Esophagus muscularis mucosa (tissue), 4 donors: Measurements from ENCODE around the gene BCL2L13. TPM values are rescaled to one million over a fixed set of nuclear protein-coding genes. Genes with fewer than 3 reads are reported as not detected.

Experiments
- DNase-seq: peaks from one replicate; pipeline ENCODE4 v3.0.0-alpha.2; 2017; ENCODE audit errors: extremely low spot score
- H3K27ac ChIP-seq, 4 donors: fragments of 200-600 bp; sonication (generic); replicated peaks in 1 of 4; 1 replicate in 3 of 4; 2 replicates in 1 of 4; pipeline ENCODE4 v1.5.1; 2016 to 2019; ENCODE audit warnings: mild to moderate bottlenecking in 1 of 4
- H3K27me3 ChIP-seq, 4 donors: fragments of 200-600 bp; sonication (generic); one replicate each; pipeline versions ENCODE4 v1.5.1 to v1.6.0; 2016 to 2019
- H3K36me3 ChIP-seq, 4 donors: fragments of 200-600 bp; sonication (generic); one replicate each; pipeline ENCODE4 v1.5.1; 2016 to 2019
- H3K4me1 ChIP-seq, 4 donors: fragments of 200-600 bp; sonication (generic); one replicate each; pipeline ENCODE4 v1.5.1; 2016 to 2019
- H3K4me3 ChIP-seq, 4 donors: fragments of 200-600 bp; sonication (generic); 1 replicate in 2 of 4; 2 replicates in 2 of 4; pipeline ENCODE4 v1.5.1; 2016 to 2019; ENCODE audit warnings: mild to moderate bottlenecking in 4 of 4, moderate library complexity in 1 of 4
- H3K9me3 ChIP-seq, 4 donors: fragments of 200-600 bp; sonication (generic); 1 replicate in 3 of 4; 2 replicates in 1 of 4; pipeline ENCODE4 v1.5.1; 2016 to 2019
- CTCF ChIP-seq, 3 experiments: fragments of 200-600 bp in 2 of 3; fragments of 450-650 bp in 1 of 3; sonication (generic) in 2 of 3; IDR thresholded peaks; one replicate each; pipeline ENCODE4 v1.5.1; 2017 to 2019; ENCODE audit warnings: antibody characterized with exemption in 3 of 3, mild to moderate bottlenecking in 2 of 3, moderate library complexity in 1 of 3
- EP300 ChIP-seq: sonication (generic); formaldehyde crosslinking; IDR thresholded peaks from one replicate; pipeline ENCODE4 v1.6.1; 2017; ENCODE audit warnings: antibody characterized with exemption
- POLR2A ChIP-seq: fragments of 450-650 bp; IDR thresholded peaks from one replicate; pipeline ENCODE4 v1.6.1; 2017; ENCODE audit warnings: antibody characterized with exemption, moderate library complexity, mild to moderate bottlenecking, low read depth
- POLR2AphosphoS5 ChIP-seq, 2 donors: sonication (generic); formaldehyde crosslinking; IDR thresholded peaks; one replicate each; pipeline ENCODE4 v1.6.1; 2017; ENCODE audit warnings: antibody characterized with exemption in 2 of 2
- WGBS: methylation state at CpG from one replicate; pipeline ENCODE4 v1.1.5; 2018; 5-methylcytosine and 5-hydroxymethylcytosine counted together
- intact Hi-C: fragments of 100-400 bp; cut with DNase I; formaldehyde crosslinking; loops from one replicate; pipeline ENCODE4 v1.15.1; 2023
- total RNA-seq, 4 donors: library from RNA; depleted of rRNA; stranded (reverse); fragments of >200 nt; gene quantifications; one replicate each; pipeline versions ENCODE4 v1.1.0 to v1.2.1, GENCODE V29; 2016

Gene BCL2L13
- total RNA-seq, 4 donors from 2014 or later = 102 to 199 (median 133) TPM

GRCh38 chr22:17627961-17628405 is 10.6 kb upstream of the BCL2L13 start:
- WGBS = 15% methylated on average over 19 of the region's 24 CpGs
- no peaks in the 10 kb centered on the region for H3K27me3 ChIP-seq
- peak overlapping the region; percentile 75 to 98 (median 84) for H3K4me3 ChIP-seq
- TF ChIP-seq CTCF (IDR thresholded peaks at IDR 0.05) (no peak), POLR2AphosphoS5 (IDR thresholded peaks at IDR 0.05) (no peak), EP300 (no peak), POLR2A (no peak)
- peaks cover 18 to 47% (median 45%) of the 10 kb centered on the region in 4 donors for H3K4me1 ChIP-seq
- H3K27ac ChIP-seq = peak overlapping the region; percentile 89 to 95 (median 90)
- peaks cover 0 to 3% (median 0%) of the 10 kb centered on the region in 4 donors for H3K9me3 ChIP-seq
- intact Hi-C loops = no loop called here
- H3K36me3 ChIP-seq = peaks cover 0 to 27% (median 9%) of the 10 kb centered on the region in 4 donors
- no peak for DNase-seq

- Histone ChIP-seq H3K36me3 (peaks cover 0 to 21% (median 7%) of the 10 kb centered on the region in 4 donors), H3K4me3 (peak within 1 kb of the TSS; percentile 75 to 98 (median 84)), H3K9me3 (peaks cover 0 to 3% (median 0%) of the 10 kb centered on the region in 4 donors), H3K27ac (peak within 1 kb of the TSS; percentile 89 to 95 (median 90)), H3K4me1 (peaks cover 18 to 47% (median 44%) of the 10 kb centered on the region in 4 donors), H3K27me3 (no peaks in the 10 kb centered on the region)
- peak; percentile 99 for DNase-seq
- WGBS = 0% methylated on average over 26 of the region's 45 CpGs
- peak; percentile 76 for TF ChIP-seq POLR2A
- TF ChIP-seq POLR2AphosphoS5 (IDR thresholded peaks at IDR 0.05) = peak; percentile 95 to 98
- no peak for TF ChIP-seq CTCF (IDR thresholded peaks at IDR 0.05)
- peak; percentile 29 for TF ChIP-seq EP300
- intact Hi-C loops = no loop called here
Measured at GRCh38 chr22:17628406-17629172, 10.0 kb upstream of the BCL2L13 start, which contains the start of gene ATP6V1E1. TSS of gene ATP6V1E1 (minus strand) at chr22:17628749. CDS start at chr22:17628635, 114 bp downstream.

GRCh38 chr22:17629173-17629489 is 9.4 kb upstream of the BCL2L13 start:
- Histone ChIP-seq H3K9me3 (peaks cover 0 to 3% (median 0%) of the 10 kb centered on the region in 4 donors), H3K27ac (peak overlapping the region; percentile 89 to 95 (median 90)), H3K4me3 (peak overlapping the region; percentile 75 to 98 (median 84)), H3K36me3 (peaks cover 0 to 15% (median 6%) of the 10 kb centered on the region in 4 donors), H3K4me1 (peaks cover 18 to 46% (median 41%) of the 10 kb centered on the region in 4 donors), H3K27me3 (no peaks in the 10 kb centered on the region)
- 0% methylated on average over 1 of the region's 1 CpG for WGBS
- TF ChIP-seq EP300 = no peak
- intact Hi-C loops = no loop called here
- DNase-seq = no peak

GRCh38 chr22:17629641-17630040 is 8.9 kb upstream of the BCL2L13 start:
- WGBS = 63% methylated on average over 7 of the region's 7 CpGs
- Histone ChIP-seq H3K27me3 (no peaks in the 10 kb centered on the region), H3K4me3 (peak overlapping the region in 1 of 4 donors; percentile 75), H3K9me3 (peaks cover 0 to 3% (median 0%) of the 10 kb centered on the region in 4 donors), H3K36me3 (peaks cover 0 to 11% (median 4%) of the 10 kb centered on the region in 4 donors), H3K27ac (peak overlapping the region; percentile 89 to 95 (median 90)), H3K4me1 (peaks cover 18 to 40% (median 37%) of the 10 kb centered on the region in 4 donors)
- no peak for DNase-seq
- intact Hi-C loops = loop anchor here (10.0 kb wide), 1 partner anchor 455 kb away; no protein-coding TSS in a partner anchor
- no peak for TF ChIP-seq POLR2A
- TF ChIP-seq EP300 = no peak

- intact Hi-C loops = loop anchor here (10.0 kb wide), 1 partner anchor 456 kb away; no protein-coding TSS in a partner anchor
- H3K36me3 ChIP-seq = peaks cover 0 to 5% (median 0%) of the 10 kb centered on the region in 4 donors
- DNase-seq = no peak
- no peak overlapping the region for H3K4me3 ChIP-seq
- 95% methylated on average over 9 of the region's 9 CpGs for WGBS
- peaks cover 0 to 3% (median 0%) of the 10 kb centered on the region in 4 donors for H3K9me3 ChIP-seq
- peaks cover 18 to 28% (median 27%) of the 10 kb centered on the region in 4 donors for H3K4me1 ChIP-seq
- no peak for TF ChIP-seq CTCF (IDR thresholded peaks at IDR 0.05)
- TF ChIP-seq EP300 = no peak
- TF ChIP-seq POLR2AphosphoS5 (IDR thresholded peaks at IDR 0.05) = no peak
- TF ChIP-seq POLR2A = no peak
- no peaks in the 10 kb centered on the region for H3K27me3 ChIP-seq
- no peak overlapping the region for H3K27ac ChIP-seq
Measured at GRCh38 chr22:17631076-17631565, 7.4 kb upstream of the BCL2L13 start.
